K562 (cell line): Measurements from ENCODE around the gene ZNF462. TPM values are rescaled to one million over a fixed set of nuclear protein-coding genes. Genes with fewer than 3 reads are reported as not detected.

Experiments
- ATAC-seq: fragments of 200-7000 bp; cut with Tn5 transposase; 3 replicates; pipeline ENCODE4 v1.9.1; 2020; ENCODE audit warnings: moderate library complexity
- BruUV-seq: library from RNA; stranded (reverse); fragments of 400-500 nt; replicated peaks from 2 replicates; lab custom pipeline; 2021; lab: Mats Ljungman, UMichigan
- CTCF ChIA-PET: fragments of 300-600 bp; formaldehyde crosslinking; extraction: SDS; loops from one replicate; lab custom pipeline; 2021; ENCODE audit warnings: low intra/inter-chr PET ratio; lab: Yijun Ruan, JAX
- POLR2A ChIA-PET: fragments of 300-600, 350-650 bp; sonication (Branson Sonifier 250); formaldehyde crosslinking; extraction: SDS; loops from one replicate; lab custom pipeline; 2021; ENCODE audit warnings: antibody characterized with exemption, inconsistent platforms; lab: Yijun Ruan, JAX
- DNase-seq, 4 experiments: peaks; one replicate each; pipeline versions ENCODE4 v3.0.0 to v3.0.0-alpha.2; 2011 to 2018; ENCODE audit warnings: low spot score in 3 of 4, mixed read lengths in 3 of 4; ENCODE audit errors: extremely low read depth in 1 of 4
- FAIRE-seq: peaks from 2 replicates; lab custom pipeline; 2011; peaks lifted over from hg19 to GRCh38; lab: Jason Lieb, UNC
- H2AFZ ChIP-seq: 2 replicates; pipeline ENCODE4 v1.6.0; 2011; ENCODE audit warnings: low read depth, low read length, control low read depth, inconsistent platforms
- H3K27ac ChIP-seq: fragments of 200-600 bp; 3 replicates; pipeline ENCODE4 v1.8.0; 2011; ENCODE audit warnings: low read depth, mild to moderate bottlenecking, control low read depth, inconsistent platforms, low read length, moderate library complexity, mixed read lengths; ENCODE audit errors: extremely low read depth
- H3K27me3 ChIP-seq, 2 experiments: fragments of 300-600 bp in 1 of 2; 2 replicates in 1 of 2; 3 replicates in 1 of 2; pipeline versions ENCODE4 v1.6.0 to v1.8.0; 2011; ENCODE audit warnings: inconsistent platforms in 2 of 2, low read length in 2 of 2, mild to moderate bottlenecking in 1 of 2, mixed read lengths in 1 of 2, moderate library complexity in 1 of 2; ENCODE audit not compliant: control insufficient read depth in 2 of 2, insufficient read depth in 2 of 2
- H3K36me3 ChIP-seq: fragments of 300-600 bp; 3 replicates; pipeline ENCODE4 v1.8.0; 2011; ENCODE audit warnings: mild to moderate bottlenecking, low read length, inconsistent platforms; ENCODE audit not compliant: control insufficient read depth, insufficient read depth
- H3K4me1 ChIP-seq, 2 experiments: fragments of 200-600 bp in 1 of 2; replicated peaks in 1 of 2; 2 replicates in 1 of 2; 3 replicates in 1 of 2; pipeline versions ENCODE4 v1.5.1 to v1.8.0; 2011; ENCODE audit warnings: inconsistent platforms in 2 of 2, low read length in 2 of 2, mild to moderate bottlenecking in 1 of 2, mixed read lengths in 1 of 2, moderate library complexity in 1 of 2; ENCODE audit not compliant: control insufficient read depth in 2 of 2, insufficient read depth in 2 of 2
- H3K4me2 ChIP-seq: 2 replicates; pipeline ENCODE4 v1.6.1; 2011; ENCODE audit warnings: low read length, control low read depth, inconsistent platforms, mixed read lengths; ENCODE audit not compliant: insufficient read depth
- H3K4me3 ChIP-seq: fragments of 200-600 bp; sonication (generic), shearing (Covaris generic); 2 replicates; pipeline ENCODE4 v1.5.1; 2016; ENCODE audit warnings: control low read depth, inconsistent platforms
- H3K79me2 ChIP-seq: fragments of 200-600 bp; 3 replicates; pipeline ENCODE4 v1.8.0; 2011; ENCODE audit warnings: low read length, inconsistent platforms; ENCODE audit not compliant: control insufficient read depth, insufficient read depth
- H3K9ac ChIP-seq, 2 experiments: 2 replicates each; pipeline versions ENCODE4 v1.6.0 to v1.6.1; 2011; ENCODE audit warnings: low read depth in 2 of 2, low read length in 2 of 2, control low read depth in 1 of 2, inconsistent platforms in 1 of 2, mild to moderate bottlenecking in 1 of 2, mixed read lengths in 1 of 2; ENCODE audit not compliant: insufficient read depth in 1 of 2
- H3K9me1 ChIP-seq: one replicate; pipeline ENCODE4 v1.6.0; 2011; ENCODE audit warnings: inconsistent platforms, mild to moderate bottlenecking, low read length, moderate library complexity; ENCODE audit not compliant: control insufficient read depth, insufficient read depth
- H3K9me3 ChIP-seq: replicated peaks from 2 replicates; pipeline ENCODE4 v1.5.1; 2011; ENCODE audit warnings: low read depth, low read length, inconsistent platforms; ENCODE audit not compliant: control insufficient read depth, insufficient read depth
- H4K20me1 ChIP-seq: replicated peaks from 2 replicates; pipeline ENCODE4 v1.6.1; 2011; ENCODE audit warnings: low read length, inconsistent platforms, mixed read lengths; ENCODE audit not compliant: control insufficient read depth, insufficient read depth
- DIDO1 ChIP-seq: fragments of 450-650 bp; IDR thresholded peaks from 2 replicates; pipeline ENCODE4 v1.6.1; 2016; ENCODE audit warnings: low read depth, missing biosample characterization, missing genetic modification characterization
- GABPB2 ChIP-seq: fragments of 250-450 bp; sonication (Bioruptor Pico); conservative IDR thresholded peaks from 2 replicates; pipeline ENCODE4 v1.5.1; 2021; ENCODE audit warnings: mild to moderate bottlenecking
- MAFG ChIP-seq: fragments of 450-650 bp; conservative IDR thresholded peaks from 2 replicates; pipeline ENCODE4 v1.6.1; 2016; ENCODE audit warnings: missing genetic modification characterization, missing compliant biosample characterization
- MAX ChIP-seq: sonication (generic); formaldehyde crosslinking; IDR thresholded peaks from 2 replicates; pipeline ENCODE4 v1.9.0; 2022; ENCODE audit warnings: mild to moderate bottlenecking, missing genetic modification reagents
- PBX2 ChIP-seq, 2 experiments: IDR thresholded peaks in 1 of 2; conservative IDR thresholded peaks in 1 of 2; 2 replicates each; pipeline ENCODE4 v1.6.1; 2016; ENCODE audit warnings: low read depth in 2 of 2, mild to moderate bottlenecking in 1 of 2, missing compliant biosample characterization in 1 of 2, missing genetic modification characterization in 1 of 2, moderate library complexity in 1 of 2
- POLR2G ChIP-seq: fragments of 200-400 bp; formaldehyde crosslinking; IDR thresholded peaks from 2 replicates; pipeline ENCODE4 v1.6.1; 2017; ENCODE audit warnings: low read depth, mild to moderate bottlenecking, antibody characterized with exemption, low read length, moderate library complexity
- RFX7 ChIP-seq: fragments of 250-450 bp; sonication (Bioruptor Pico); IDR thresholded peaks from 2 replicates; pipeline ENCODE4 v1.5.1; 2021; ENCODE audit warnings: mild to moderate bottlenecking
- SAFB2 ChIP-seq: fragments of 200-400 bp; formaldehyde crosslinking; IDR thresholded peaks from 2 replicates; pipeline ENCODE4 v1.6.1; 2018; ENCODE audit warnings: borderline replicate concordance, low read length, low read depth, moderate library complexity; ENCODE audit not compliant: severe bottlenecking
- TFE3 ChIP-seq: fragments of 450-650 bp; formaldehyde crosslinking; IDR thresholded peaks from 2 replicates; pipeline ENCODE4 v1.4.0; 2020; ENCODE audit warnings: mild to moderate bottlenecking, mixed read lengths
- U2AF1 ChIP-seq: fragments of 200-400 bp; formaldehyde crosslinking; optimal IDR thresholded peaks from 2 replicates; pipeline ENCODE3; 2017; ENCODE audit warnings: mild to moderate bottlenecking, low read depth, low read length, moderate library complexity
- UBTF ChIP-seq, 2 experiments: IDR thresholded peaks; 2 replicates each; pipeline ENCODE4 v1.6.1; 2012; ENCODE audit warnings: improper control_type of control experiment in 2 of 2, low read depth in 2 of 2, low read length in 2 of 2, borderline replicate concordance in 1 of 2
- WGBS: fragments of 100-300 bp; shearing (Covaris generic); methylation state at CpG from one replicate; pipeline ENCODE4 v1.1.6; 2016; ENCODE audit warnings: low coverage, mixed read lengths; ENCODE audit not compliant: insufficient coverage; ENCODE audit errors: missing lambda C conversion rate; 5-methylcytosine and 5-hydroxymethylcytosine counted together
- in situ Hi-C: fragments of 300-500 bp; cut with MboI; formaldehyde crosslinking; loops from 4 replicates; pipeline ENCODE4 v1.15.0; 2018; ENCODE audit warnings: inconsistent platforms, mixed read lengths
- intact Hi-C: fragments of 100-400 bp; cut with micrococcal nuclease; formaldehyde crosslinking; loops from 2 replicates; pipeline ENCODE4 v1.14.2; 2022
- polyA plus RNA-seq, 8 experiments: library from polyadenylated mRNA; depleted of rRNA in 4 of 8; stranded (reverse) in 5 of 8; unstranded in 3 of 8; fragments of >200 nt; fragmentation: Nextera tagmentation in 2 of 8; fragmentation: Illumina TruSeq in 1 of 8; extraction: Ambion mirVana in 2 of 8; extraction: Trizol in 1 of 8; gene quantifications; 2 replicates each; pipeline versions ENCODE4 v1.2.1 to v1.2.3, GENCODE V29; 2011 to 2014; ENCODE audit warnings: inconsistent platforms in 1 of 8, missing spikeins in 1 of 8
- total RNA-seq, 7 experiments: library from RNA; depleted of rRNA in 6 of 7; stranded (reverse); fragments of >200 nt in 6 of 7; fragmentation: Illumina TruSeq in 2 of 7; extraction: Trizol in 2 of 7; gene quantifications; 2 replicates each; pipeline versions ENCODE4 v1.2.1 to v1.2.3, GENCODE V29; 2011 to 2021; ENCODE audit warnings: low replicate concordance in 1 of 7

The ZNF462 gene
- total and polyA plus RNA-seq, 9 of the 15 experiments (the other 6 are each of a cell fraction or from before 2014, with no cell fraction given) = 0.20 TPM; not detected in 8

GRCh38 chr9:107008447-107008846 lies 145.5 kb downstream of the ZNF462 start:
- intact Hi-C loops (no loop called here), in situ Hi-C loops (no loop called here)
- H3K9me1 ChIP-seq = no peaks in the 10 kb centered on the region
- no peak overlapping the region for H3K9ac ChIP-seq
- H3K27ac ChIP-seq = no peak overlapping the region
- no peaks in the 10 kb centered on the region for H3K4me1 ChIP-seq
- CTCF ChIA-PET = no interaction called here
- 0% methylated on average over 6 of the region's 6 CpGs for WGBS
- no peak overlapping the region for H3K4me3 ChIP-seq
- 0 out of 2 replicates have a peak, but pooled peaks cover 1% of the 10 kb centered on the region for H3K9me3 ChIP-seq
- ATAC-seq (no peak), FAIRE-seq (no peak), DNase-seq (no peak)
- no TSS peak for BruUV-seq
- H3K79me2 ChIP-seq = no peaks in the 10 kb centered on the region
- H4K20me1 ChIP-seq = no peaks in the 10 kb centered on the region
- TF ChIP-seq SAFB2 = no peak
- TF ChIP-seq PBX2 (CRISPR knock-in tag; IDR thresholded peaks at IDR 0.05; ENCODE audit: low read depth) = no peak
- TF ChIP-seq PBX2 (tag; conservative IDR thresholded peaks at IDR 0.05; ENCODE audit: low read depth) = no peak
- TF ChIP-seq RFX7 (CRISPR knock-in tag) = no peak
- TF ChIP-seq MAFG (tag) = no peak
- no peak for TF ChIP-seq DIDO1 (tag)
- no peak for TF ChIP-seq UBTF (IDR thresholded peaks at IDR 0.05; ENCODE audit: borderline replicate concordance in 1 of 2, low read depth in 2 of 2, low read length in 2 of 2)
- no peak for TF ChIP-seq POLR2G
- TF ChIP-seq U2AF1 = no peak
- no peak for TF ChIP-seq MAX
- no peak for TF ChIP-seq TFE3 (CRISPR knock-in tag)
- no peak for TF ChIP-seq GABPB2
- H3K27me3 ChIP-seq = no peaks in the 10 kb centered on the region
- no peak overlapping the region for H3K4me2 ChIP-seq
- H2AFZ ChIP-seq = no peak overlapping the region
- POLR2A ChIA-PET = no interaction called here
- no peaks in the 10 kb centered on the region for H3K36me3 ChIP-seq
